Esophagus muscularis mucosa (tissue), 4 donors: Measurements from ENCODE around the gene MMP24OS. TPM values are rescaled to one million over a fixed set of nuclear protein-coding genes. Genes with fewer than 3 reads are reported as not detected.

Experiments used
- DNase-seq: peaks from one replicate; pipeline ENCODE4 v3.0.0-alpha.2; 2017; ENCODE audit errors: extremely low spot score
- H3K27ac ChIP-seq, 4 donors: fragments of 200-600 bp; sonication (generic); replicated peaks in 1 of 4; 1 replicate in 3 of 4; 2 replicates in 1 of 4; pipeline ENCODE4 v1.5.1; 2016 to 2019; ENCODE audit warnings: mild to moderate bottlenecking in 1 of 4
- H3K27me3 ChIP-seq, 4 donors: fragments of 200-600 bp; sonication (generic); one replicate each; pipeline versions ENCODE4 v1.5.1 to v1.6.0; 2016 to 2019
- H3K36me3 ChIP-seq, 4 donors: fragments of 200-600 bp; sonication (generic); one replicate each; pipeline ENCODE4 v1.5.1; 2016 to 2019
- H3K4me1 ChIP-seq, 4 donors: fragments of 200-600 bp; sonication (generic); one replicate each; pipeline ENCODE4 v1.5.1; 2016 to 2019
- H3K4me3 ChIP-seq, 4 donors: fragments of 200-600 bp; sonication (generic); 1 replicate in 2 of 4; 2 replicates in 2 of 4; pipeline ENCODE4 v1.5.1; 2016 to 2019; ENCODE audit warnings: mild to moderate bottlenecking in 4 of 4, moderate library complexity in 1 of 4
- H3K9me3 ChIP-seq, 4 donors: fragments of 200-600 bp; sonication (generic); 1 replicate in 3 of 4; 2 replicates in 1 of 4; pipeline ENCODE4 v1.5.1; 2016 to 2019
- CTCF ChIP-seq, 3 experiments: fragments of 200-600 bp in 2 of 3; fragments of 450-650 bp in 1 of 3; sonication (generic) in 2 of 3; IDR thresholded peaks; one replicate each; pipeline ENCODE4 v1.5.1; 2017 to 2019; ENCODE audit warnings: antibody characterized with exemption in 3 of 3, mild to moderate bottlenecking in 2 of 3, moderate library complexity in 1 of 3
- EP300 ChIP-seq: sonication (generic); formaldehyde crosslinking; IDR thresholded peaks from one replicate; pipeline ENCODE4 v1.6.1; 2017; ENCODE audit warnings: antibody characterized with exemption
- POLR2A ChIP-seq: fragments of 450-650 bp; IDR thresholded peaks from one replicate; pipeline ENCODE4 v1.6.1; 2017; ENCODE audit warnings: antibody characterized with exemption, moderate library complexity, mild to moderate bottlenecking, low read depth
- POLR2AphosphoS5 ChIP-seq, 2 donors: sonication (generic); formaldehyde crosslinking; IDR thresholded peaks; one replicate each; pipeline ENCODE4 v1.6.1; 2017; ENCODE audit warnings: antibody characterized with exemption in 2 of 2
- WGBS: methylation state at CpG from one replicate; pipeline ENCODE4 v1.1.5; 2018; 5-methylcytosine and 5-hydroxymethylcytosine counted together
- intact Hi-C: fragments of 100-400 bp; cut with DNase I; formaldehyde crosslinking; loops from one replicate; pipeline ENCODE4 v1.15.1; 2023
- total RNA-seq, 4 donors: library from RNA; depleted of rRNA; stranded (reverse); fragments of >200 nt; gene quantifications; one replicate each; pipeline versions ENCODE4 v1.1.0 to v1.2.1, GENCODE V29; 2016

The MMP24OS gene
- total RNA-seq, 4 donors from 2014 or later = 27.7 to 37.8 (median 32.0) TPM

DNA sequence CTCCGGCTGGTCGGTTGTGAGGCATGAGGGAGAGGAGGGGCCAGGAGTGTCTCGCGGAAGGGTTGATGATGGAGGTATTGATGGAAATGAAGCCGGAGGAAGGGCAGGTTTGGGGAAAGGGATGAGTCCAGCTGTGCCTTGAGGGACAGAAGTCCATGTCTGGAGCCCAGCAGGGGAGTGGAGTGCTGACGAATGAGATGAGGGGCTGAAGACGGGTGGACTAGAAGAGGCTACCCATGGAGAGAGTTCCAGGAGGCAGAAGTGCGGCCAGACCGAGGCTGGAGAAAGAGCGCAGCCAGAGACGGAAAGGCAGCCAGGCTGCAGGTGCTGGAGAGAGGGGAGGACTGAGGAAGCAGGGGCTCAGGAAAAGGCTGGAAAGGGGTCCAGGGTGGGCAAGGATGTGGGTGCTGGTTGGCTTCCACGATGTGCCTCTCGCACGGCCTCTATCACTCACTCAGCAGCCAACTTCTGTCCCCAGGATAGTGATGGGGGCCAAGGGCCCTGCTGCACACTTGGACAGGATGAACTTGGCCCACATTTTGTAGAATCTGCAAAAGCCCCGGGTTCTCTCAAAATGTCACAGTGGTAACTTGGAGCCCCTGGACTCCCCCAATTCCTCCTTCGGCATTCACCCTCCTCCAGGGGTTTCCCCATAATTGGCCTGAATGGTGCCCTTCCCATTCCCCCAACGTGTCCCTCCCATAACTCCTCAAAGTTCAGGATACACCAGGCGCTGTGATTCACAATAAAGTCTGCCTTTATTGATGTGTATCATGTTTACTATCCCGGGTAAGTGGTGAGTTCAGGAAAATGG is 7.3 kb upstream of the MMP24OS start:
- peaks cover 0 to 23% (median 15%) of the 10 kb centered on the region in 4 donors for H3K36me3 ChIP-seq
- peaks cover 17 to 32% (median 28%) of the 10 kb centered on the region in 4 donors for H3K4me1 ChIP-seq
- no peak for DNase-seq
- peak overlapping the region; percentile 76 to 86 (median 84) for H3K27ac ChIP-seq
- intact Hi-C loops = no loop called here
- peak overlapping the region; percentile 76 to 82 (median 79) for H3K4me3 ChIP-seq
- WGBS = 50% methylated on average over 19 of the region's 19 CpGs
- no peaks in the 10 kb centered on the region for H3K27me3 ChIP-seq
- TF ChIP-seq POLR2A (no peak), CTCF (IDR thresholded peaks at IDR 0.05) (no peak), EP300 (no peak), POLR2AphosphoS5 (IDR thresholded peaks at IDR 0.05) (no peak)
- H3K9me3 ChIP-seq = no peaks in the 10 kb centered on the region

DNA sequence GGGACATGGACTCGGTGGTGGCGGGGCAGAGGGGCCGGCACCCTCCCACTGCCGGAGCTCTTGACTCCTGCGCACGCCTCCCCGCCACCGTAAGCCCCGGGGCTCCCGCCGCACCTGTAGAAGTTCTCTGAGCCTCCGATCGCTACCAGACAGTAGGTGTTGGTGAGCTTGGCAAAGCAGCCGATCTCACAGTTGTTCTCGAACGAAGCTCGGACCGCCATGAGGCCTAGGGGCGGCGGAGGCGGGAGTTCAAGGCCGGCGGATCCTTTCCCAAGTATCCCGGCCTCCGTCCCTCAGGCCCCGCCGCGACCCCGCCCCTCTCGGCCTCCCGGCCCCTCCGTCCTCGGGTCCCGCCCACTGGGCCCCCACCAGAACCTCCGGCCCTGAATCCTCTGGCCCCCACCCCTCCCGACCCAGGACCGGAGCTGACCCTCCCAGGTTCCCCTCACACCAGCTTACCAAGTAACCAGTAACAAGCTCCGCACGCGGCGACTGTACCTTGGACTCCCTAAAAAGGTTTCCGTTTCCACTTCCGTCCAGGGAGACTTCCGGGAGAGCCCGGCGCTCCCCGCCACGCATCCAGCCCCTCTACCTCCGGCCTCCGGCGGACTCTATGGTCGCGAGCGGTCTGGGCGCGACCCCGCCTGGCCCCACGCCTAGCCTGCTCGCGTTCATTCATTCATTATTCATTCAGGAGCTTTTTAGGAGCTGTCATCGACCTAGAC is 6.5 kb upstream of the MMP24OS start, which contains the start of gene EIF6:
Gene EIF6 (minus strand): TSS at position 506 of the 725 bp plus-strand sequence. CDS start 285 bp downstream, at position 221.
- 0% methylated on average over 6 of the region's 61 CpGs for WGBS
- intact Hi-C loops = no loop called here
- Histone ChIP-seq H3K27me3 (no peaks in the 10 kb centered on the region), H3K36me3 (peaks cover 2 to 31% (median 22%) of the 10 kb centered on the region in 4 donors), H3K4me3 (peak within 1 kb of the TSS; percentile 76 to 82 (median 79)), H3K9me3 (no peaks in the 10 kb centered on the region), H3K4me1 (peaks cover 17 to 32% (median 28%) of the 10 kb centered on the region in 4 donors), H3K27ac (peak within 1 kb of the TSS; percentile 76 to 86 (median 84))
- DNase-seq = no peak
- TF ChIP-seq CTCF (IDR thresholded peaks at IDR 0.05) = no peak
- TF ChIP-seq POLR2AphosphoS5 (IDR thresholded peaks at IDR 0.05) = peak; percentile 61 to 64

GRCh38 chr20:35283441-35284266 is 5.7 kb upstream of the MMP24OS start:
- Histone ChIP-seq H3K27ac (peak overlapping the region; percentile 76 to 86 (median 84)), H3K36me3 (peaks cover 9 to 38% (median 30%) of the 10 kb centered on the region in 4 donors), H3K4me1 (peaks cover 17 to 32% (median 30%) of the 10 kb centered on the region in 4 donors), H3K4me3 (peak overlapping the region; percentile 76 to 82 (median 79)), H3K27me3 (no peaks in the 10 kb centered on the region), H3K9me3 (no peaks in the 10 kb centered on the region)
- intact Hi-C loops = no loop called here
- no peak for DNase-seq
- 33% methylated on average over 15 of the region's 24 CpGs for WGBS
- no peak for TF ChIP-seq EP300
- no peak for TF ChIP-seq POLR2A
- no peak for TF ChIP-seq CTCF (IDR thresholded peaks at IDR 0.05)
- TF ChIP-seq POLR2AphosphoS5 (IDR thresholded peaks at IDR 0.05) = no peak

DNA sequence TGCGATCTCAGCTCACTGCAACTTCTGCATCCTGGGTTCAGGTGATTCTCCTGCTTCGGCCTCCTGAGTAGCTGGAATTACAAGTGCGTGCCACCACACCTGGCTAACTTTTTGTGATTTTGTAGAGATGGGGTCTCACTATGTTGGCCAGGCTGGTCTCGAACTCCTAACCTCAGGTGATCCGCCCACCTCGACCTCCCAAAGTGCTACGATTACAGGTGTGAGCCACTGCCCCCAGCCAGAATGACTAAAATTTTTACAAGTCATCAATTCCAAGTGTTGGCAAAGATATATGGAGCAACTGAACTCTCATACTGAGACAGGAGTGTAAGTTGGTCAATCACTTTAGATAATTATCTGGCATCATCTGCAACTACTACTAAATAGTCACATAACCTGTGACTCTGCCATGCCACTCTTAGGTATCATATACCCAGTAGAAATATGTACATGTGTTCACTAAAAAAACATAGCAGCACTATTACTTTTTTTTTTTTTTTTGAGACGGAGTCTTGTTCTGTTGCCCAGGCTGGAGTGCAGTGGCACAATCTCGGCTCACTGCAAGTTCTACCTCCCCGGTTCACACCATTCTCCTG is 3.7 kb upstream of the MMP24OS start:
- Histone ChIP-seq H3K4me3 (no peak overlapping the region), H3K27ac (no peak overlapping the region), H3K27me3 (no peaks in the 10 kb centered on the region), H3K9me3 (no peaks in the 10 kb centered on the region), H3K36me3 (peaks cover 11 to 43% (median 31%) of the 10 kb centered on the region in 4 donors), H3K4me1 (peaks cover 24 to 46% (median 44%) of the 10 kb centered on the region in 4 donors)
- intact Hi-C loops = no loop called here
- 95% methylated on average over 10 of the region's 10 CpGs for WGBS
- no peak for TF ChIP-seq CTCF (IDR thresholded peaks at IDR 0.05)
- TF ChIP-seq EP300 = no peak
- TF ChIP-seq POLR2A = no peak
- TF ChIP-seq POLR2AphosphoS5 (IDR thresholded peaks at IDR 0.05) = no peak
- DNase-seq = no peak
